ENCODE measurements around the gene EGLN1.
A peak's percentile ranks its signal among the peaks of the same experiment; 100 is the strongest.
"Not testable (repeated sequence)": the region's sequence is repeated elsewhere in the genome, so short reads cannot be mapped to it uniquely, and the experiment has no call there.

The EGLN1 gene

GRCh38 chr1:231421971-231422797 lies at the start of gene EGLN1:
Gene EGLN1 (minus strand): TSS chr1:231422287. CDS start chr1:231421888, 399 bp downstream.
- peak within 1 kb of the TSS; percentile 44; the same call in 1 of the 2 replicates for H2AFZ ChIP-seq (ENCODE audit: low read length)
- H3K4me1 ChIP-seq (ENCODE audit: insufficient read depth, low read length, severe bottlenecking) = peaks cover 38% of the 10 kb centered on the region
- TF ChIP-seq EZH2 (IDR thresholded peaks at IDR 0.05; ENCODE audit: borderline replicate concordance, low read length) = no peak
- peak; percentile 34; the same call in 1 of the 2 replicates for TF ChIP-seq CTCF (IDR thresholded peaks at IDR 0.05; ENCODE audit: low read length)
- no peaks in the 10 kb centered on the region for H3K9me3 ChIP-seq (ENCODE audit: low read length)
- H3F3A ChIP-seq (ENCODE audit: insufficient read depth, low read length) = no peaks in the 10 kb centered on the region
- peaks cover 39% of the 10 kb centered on the region for H3K79me2 ChIP-seq (ENCODE audit: insufficient read depth, low read length)
- H4K20me1 ChIP-seq (ENCODE audit: insufficient read depth, low read length) = no peaks in the 10 kb centered on the region
- H3K4me2 ChIP-seq (ENCODE audit: low read length) = peak within 1 kb of the TSS; percentile 99
- no peaks in the 10 kb centered on the region for H3K27me3 ChIP-seq (ENCODE audit: insufficient read depth, low read length)
- no peaks in the 10 kb centered on the region for H3K9me2 ChIP-seq (ENCODE audit: low read depth, low read length)
- H3K27ac ChIP-seq (ENCODE audit: low read depth, low read length, poor library complexity, severe bottlenecking) = peak within 1 kb of the TSS; percentile 78
- H3K4me3 ChIP-seq (ENCODE audit: low read depth, low read length, poor library complexity, severe bottlenecking) = peak within 1 kb of the TSS; percentile 75
- no peaks in the 10 kb centered on the region; the same call in 1 of the 2 replicates for H3K36me3 ChIP-seq (ENCODE audit: insufficient read depth, low read length)
- peak within 1 kb of the TSS; percentile 91 for H3K9ac ChIP-seq (ENCODE audit: low read length)

GRCh38 chr1:231471500-231471899 lies 49.4 kb upstream of the EGLN1 start:
- H3K9ac ChIP-seq (ENCODE audit: low read length); H3K4me3 ChIP-seq (ENCODE audit: low read depth, low read length, poor library complexity, severe bottlenecking); H3K36me3 ChIP-seq (ENCODE audit: insufficient read depth, low read length); H3F3A ChIP-seq (ENCODE audit: insufficient read depth, low read length); H3K4me1 ChIP-seq (ENCODE audit: insufficient read depth, low read length, severe bottlenecking); H3K79me2 ChIP-seq (ENCODE audit: insufficient read depth, low read length); H4K20me1 ChIP-seq (ENCODE audit: insufficient read depth, low read length); H3K27me3 ChIP-seq (ENCODE audit: insufficient read depth, low read length); H2AFZ ChIP-seq (ENCODE audit: low read length); H3K9me3 ChIP-seq (ENCODE audit: low read length); H3K27ac ChIP-seq (ENCODE audit: low read depth, low read length, poor library complexity, severe bottlenecking); H3K9me2 ChIP-seq (ENCODE audit: low read depth, low read length); H3K4me2 ChIP-seq (ENCODE audit: low read length): not testable (repeated sequence)

- not testable (repeated sequence) for H2AFZ ChIP-seq (ENCODE audit: low read length); H3K9me3 ChIP-seq (ENCODE audit: low read length); H3K4me3 ChIP-seq (ENCODE audit: low read depth, low read length, poor library complexity, severe bottlenecking); H3K4me1 ChIP-seq (ENCODE audit: insufficient read depth, low read length, severe bottlenecking); H3K79me2 ChIP-seq (ENCODE audit: insufficient read depth, low read length); H4K20me1 ChIP-seq (ENCODE audit: insufficient read depth, low read length); H3K27me3 ChIP-seq (ENCODE audit: insufficient read depth, low read length); H3K36me3 ChIP-seq (ENCODE audit: insufficient read depth, low read length); H3K9ac ChIP-seq (ENCODE audit: low read length); H3F3A ChIP-seq (ENCODE audit: insufficient read depth, low read length); H3K27ac ChIP-seq (ENCODE audit: low read depth, low read length, poor library complexity, severe bottlenecking); H3K4me2 ChIP-seq (ENCODE audit: low read length); H3K9me2 ChIP-seq (ENCODE audit: low read depth, low read length)
Measured at GRCh38 chr1:231471027-231471426, 48.9 kb upstream of the EGLN1 start.

- Histone ChIP-seq H3K9ac (ENCODE audit: low read length) (no peak overlapping the region), H3K4me2 (ENCODE audit: low read length) (no peak overlapping the region), H3K27me3 (ENCODE audit: insufficient read depth, low read length) (no peaks in the 10 kb centered on the region), H3K4me3 (ENCODE audit: low read depth, low read length, poor library complexity, severe bottlenecking) (no peak overlapping the region), H3F3A (ENCODE audit: insufficient read depth, low read length) (no peaks in the 10 kb centered on the region), H3K79me2 (ENCODE audit: insufficient read depth, low read length) (no peaks in the 10 kb centered on the region), H3K4me1 (ENCODE audit: insufficient read depth, low read length, severe bottlenecking) (no peaks in the 10 kb centered on the region), H3K9me2 (ENCODE audit: low read depth, low read length) (no peaks in the 10 kb centered on the region), H3K36me3 (ENCODE audit: insufficient read depth, low read length) (no peaks in the 10 kb centered on the region), H4K20me1 (ENCODE audit: insufficient read depth, low read length) (no peaks in the 10 kb centered on the region), H3K27ac (ENCODE audit: low read depth, low read length, poor library complexity, severe bottlenecking) (no peak overlapping the region), H3K9me3 (ENCODE audit: low read length) (no peaks in the 10 kb centered on the region), H2AFZ (ENCODE audit: low read length) (no peak overlapping the region)
- TF ChIP-seq CTCF (IDR thresholded peaks at IDR 0.05; ENCODE audit: low read length) (no peak), EZH2 (IDR thresholded peaks at IDR 0.05; ENCODE audit: borderline replicate concordance, low read length) (no peak)
Measured at GRCh38 chr1:231467986-231468385, 45.9 kb upstream of the EGLN1 start.
